KBM-7 (cell line): Measurements from ENCODE around the gene TMEM52B.

Experiments
- DNase-seq: peaks from one replicate; pipeline ENCODE4 v3.0.0-alpha.2; 2015
- in situ Hi-C: fragments of 300-500 bp; cut with MboI; formaldehyde crosslinking; loops from 2 replicates; pipeline ENCODE4 v1.14.3; 2020; ENCODE audit warnings: low sequenced_read_pairs, low pct_unique_long_range_greater_than_20kb, mixed read lengths

TMEM52B gene

GRCh38 chr12:10178821-10179220 lies at the start of gene TMEM52B:
TSS of gene TMEM52B (plus strand) at chr12:10179032. CDS start at chr12:10179575, 543 bp downstream.
- in situ Hi-C loops, result no loop called here
- DNase-seq, result no peak

- DNase-seq, result peak; percentile 26
- in situ Hi-C loops, result loop anchor here (25.0 kb wide), 3 partner anchors 93 to 318 kb away; partner anchors contain the start of genes CLEC2A and CLEC9A
These were observed 48.8 kb upstream of the TMEM52B start, which contains the start of gene CLEC7A for GRCh38 chr12:10130042-10130441. TSS of gene CLEC7A (minus strand) at chr12:10130199. CDS start at chr12:10130082, 117 bp downstream.

- in situ Hi-C loops, result loop anchor here (25.0 kb wide), 3 partner anchors 94 to 319 kb away; partner anchors contain the start of genes CLEC2A and CLEC9A
- DNase-seq, result peak; percentile 51
These were observed 47.6 kb upstream of the TMEM52B start for GRCh38 chr12:10131111-10131690.

DNA sequence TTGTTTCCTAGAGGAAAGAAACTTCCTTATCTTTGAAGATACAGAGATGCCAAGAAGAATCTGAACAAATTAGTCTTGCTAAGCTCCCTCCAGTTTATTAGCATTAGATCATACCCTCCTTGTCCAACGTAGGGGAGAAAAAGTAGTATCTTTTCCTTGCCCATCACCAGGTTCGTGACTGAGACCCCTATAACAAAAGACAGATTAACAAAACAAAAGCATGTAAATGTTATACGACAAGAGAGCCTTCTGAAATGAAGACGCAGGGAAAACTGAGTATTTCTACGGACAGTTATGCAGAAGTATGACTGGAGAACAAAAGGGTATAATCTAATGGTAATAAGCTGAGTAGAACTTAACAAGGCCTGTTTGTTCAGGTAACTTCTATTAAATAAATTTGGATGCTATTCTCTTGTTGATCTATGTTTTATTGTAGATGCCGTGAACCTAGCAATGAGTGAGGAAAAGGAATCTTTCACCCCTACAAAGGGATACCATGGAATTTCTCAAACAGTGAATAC lies 45.9 kb upstream of the TMEM52B start:
- in situ Hi-C loops, result loop anchor here (25.0 kb wide), 3 partner anchors 96 to 321 kb away; partner anchors contain the start of genes CLEC2A and CLEC9A
- no peak for DNase-seq

GRCh38 chr12:10135126-10135525 lies 43.7 kb upstream of the TMEM52B start:
- in situ Hi-C loops, result loop anchor here (25.0 kb wide), 3 partner anchors 98 to 323 kb away; partner anchors contain the start of genes CLEC2A and CLEC9A

DNA sequence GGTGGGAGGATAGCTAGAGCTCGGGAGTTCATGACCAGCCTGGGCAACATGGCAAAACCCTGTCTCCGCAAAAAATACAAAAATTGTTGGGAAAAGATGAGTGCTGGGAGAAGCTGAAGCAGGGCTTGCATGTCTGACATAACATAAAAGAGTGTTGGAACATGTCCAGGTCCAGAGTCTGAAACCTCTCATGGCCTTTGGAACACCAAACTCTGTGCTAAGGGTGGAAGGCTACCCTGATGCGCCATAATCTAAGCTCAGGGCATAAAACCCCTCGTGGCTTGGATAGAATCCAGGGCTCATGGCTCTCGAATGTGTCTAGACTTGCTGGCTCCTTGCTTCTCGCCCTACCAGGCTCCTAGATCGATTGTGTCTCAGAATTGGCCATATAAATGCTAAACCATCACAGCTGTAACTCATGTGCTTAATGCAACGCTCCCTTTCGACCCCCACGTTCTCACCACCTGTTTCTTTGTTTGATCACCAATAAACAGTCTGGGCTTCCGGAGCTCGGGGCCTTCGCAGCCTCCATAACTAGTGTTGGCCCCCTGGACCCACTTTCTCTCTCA lies 42.1 kb upstream of the TMEM52B start:
- in situ Hi-C loops, result loop anchor here (25.0 kb wide), 3 partner anchors 99 to 324 kb away; partner anchors contain the start of genes CLEC2A and CLEC9A
- peak; percentile 21 for DNase-seq

More at GRCh38 chr12:10135126-10135525, 43.7 kb upstream of the TMEM52B start:
- DNase-seq, result no peak

DNA sequence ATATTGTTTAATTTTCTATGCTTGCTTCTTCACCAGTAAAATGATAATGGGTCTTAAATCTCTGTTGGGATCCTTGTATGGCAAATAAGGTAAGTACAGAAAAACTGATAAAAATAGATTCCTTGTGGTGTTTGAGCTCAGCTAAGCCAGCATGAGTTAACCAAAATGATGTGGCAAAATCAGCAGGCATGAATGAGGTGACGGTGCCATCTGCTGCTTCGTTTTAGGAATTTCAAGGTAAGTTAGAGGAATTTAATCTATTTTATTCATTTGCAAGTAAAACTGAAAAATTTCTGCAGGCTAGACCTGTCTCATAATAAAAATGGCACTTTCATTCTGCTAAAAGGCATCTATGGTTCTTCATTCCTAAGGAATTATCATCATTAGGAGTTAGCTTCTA lies 38.8 kb upstream of the TMEM52B start:
- DNase-seq, result peak; percentile 79
- in situ Hi-C loops, result loop anchor here (25.0 kb wide), 3 partner anchors 103 to 328 kb away; partner anchors contain the start of genes CLEC2A and CLEC9A

GRCh38 chr12:10142976-10143589 lies 35.7 kb upstream of the TMEM52B start:
- DNase-seq, result no peak
- in situ Hi-C loops, result loop anchor here (25.0 kb wide), 3 partner anchors 106 to 331 kb away; partner anchors contain the start of genes CLEC2A and CLEC9A

DNA sequence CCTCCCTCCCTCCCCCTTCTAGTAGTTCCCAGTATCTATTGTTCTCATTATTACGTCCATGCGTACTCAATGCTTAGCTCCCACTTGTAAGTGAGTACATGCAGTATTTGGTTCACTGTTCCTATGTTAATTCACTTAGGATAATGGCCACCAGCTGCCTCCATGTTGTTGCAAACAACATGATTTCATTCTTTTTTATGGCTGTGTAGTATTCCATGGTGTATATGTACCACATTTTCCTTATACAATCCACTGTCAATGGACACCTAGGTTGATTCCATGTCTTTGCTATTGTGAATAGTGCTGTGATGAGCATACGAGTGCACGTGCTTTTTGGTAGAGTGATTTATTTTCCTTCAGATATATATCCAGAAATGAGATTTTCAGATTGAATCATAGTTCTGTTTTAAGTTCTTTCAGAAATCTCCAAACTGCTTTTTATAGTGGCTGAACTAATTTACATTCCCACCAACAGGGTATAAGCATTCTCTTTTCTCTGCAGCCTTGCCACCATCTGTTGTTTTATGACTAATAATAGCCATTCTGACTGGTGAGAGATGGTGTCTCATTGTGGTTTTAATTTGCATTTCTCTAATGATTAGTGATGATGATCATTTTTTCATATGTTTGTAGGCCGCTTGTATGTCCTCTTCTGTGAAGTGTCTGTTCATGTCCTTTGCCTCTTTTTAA lies 31.0 kb upstream of the TMEM52B start:
- DNase-seq, result no peak
- in situ Hi-C loops, result loop anchor here (25.0 kb wide), 3 partner anchors 111 to 336 kb away; partner anchors contain the start of genes CLEC2A and CLEC9A

DNA sequence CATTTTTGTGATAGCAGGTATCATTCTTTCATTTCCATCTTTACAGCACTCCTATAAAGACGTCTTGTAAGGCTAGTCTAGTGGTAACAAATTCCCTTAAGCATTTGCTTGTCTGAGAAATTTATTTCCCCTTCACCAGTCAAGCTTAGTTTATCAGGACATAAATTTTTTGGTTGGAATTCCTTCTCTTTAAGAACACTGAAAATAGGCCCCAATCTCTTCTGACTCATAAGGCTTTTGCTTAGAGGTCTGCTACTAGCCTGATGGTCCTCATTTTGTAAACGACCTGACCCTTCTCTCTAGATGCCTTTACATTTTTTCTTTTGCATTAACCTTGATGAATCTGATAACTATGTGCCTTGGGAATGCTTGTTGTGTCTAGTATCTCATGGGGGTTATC lies 27.2 kb upstream of the TMEM52B start:
- in situ Hi-C loops, result no loop called here
- no peak for DNase-seq

GRCh38 chr12:10153271-10154144 lies 25.3 kb upstream of the TMEM52B start:
- DNase-seq, result peak; percentile 68
- in situ Hi-C loops, result no loop called here

DNA sequence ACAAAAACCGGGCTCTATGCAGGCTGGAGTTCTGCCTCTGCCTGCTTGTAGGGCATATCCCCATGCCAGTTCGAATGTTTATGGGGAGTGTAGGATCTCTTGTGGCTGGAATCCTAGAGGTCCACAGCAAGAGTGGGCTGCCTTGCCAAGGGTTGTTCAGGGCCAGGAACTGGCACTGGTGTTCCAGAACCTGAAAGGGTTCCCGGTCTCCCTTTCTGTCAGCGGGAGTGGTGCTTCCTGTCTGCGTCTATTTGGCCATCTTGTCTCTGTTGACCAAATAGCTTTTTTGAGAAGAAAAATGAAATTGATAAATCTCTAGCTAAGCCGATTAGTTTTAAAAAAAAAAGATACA lies 24.7 kb upstream of the TMEM52B start:
- in situ Hi-C loops, result no loop called here
- no peak for DNase-seq

DNA sequence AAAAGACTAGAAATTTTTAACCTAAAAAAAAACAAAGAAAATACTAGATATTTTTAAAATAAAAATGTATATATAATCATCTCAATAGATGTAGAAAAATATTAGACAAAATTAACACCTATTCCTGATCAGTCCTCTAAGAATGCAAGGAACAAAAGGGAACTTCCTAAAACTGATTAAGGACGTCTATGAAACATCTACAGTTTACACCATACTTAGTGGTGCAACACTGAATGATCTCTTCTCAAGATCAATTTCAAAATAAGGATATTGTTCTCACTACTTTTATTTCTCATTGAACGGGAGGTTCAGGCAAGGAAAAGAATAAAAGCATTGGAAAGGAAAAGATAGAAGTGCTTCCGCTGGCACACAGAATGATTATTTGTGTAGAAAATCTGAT lies 22.9 kb upstream of the TMEM52B start:
- in situ Hi-C loops, result no loop called here
- no peak for DNase-seq

DNA sequence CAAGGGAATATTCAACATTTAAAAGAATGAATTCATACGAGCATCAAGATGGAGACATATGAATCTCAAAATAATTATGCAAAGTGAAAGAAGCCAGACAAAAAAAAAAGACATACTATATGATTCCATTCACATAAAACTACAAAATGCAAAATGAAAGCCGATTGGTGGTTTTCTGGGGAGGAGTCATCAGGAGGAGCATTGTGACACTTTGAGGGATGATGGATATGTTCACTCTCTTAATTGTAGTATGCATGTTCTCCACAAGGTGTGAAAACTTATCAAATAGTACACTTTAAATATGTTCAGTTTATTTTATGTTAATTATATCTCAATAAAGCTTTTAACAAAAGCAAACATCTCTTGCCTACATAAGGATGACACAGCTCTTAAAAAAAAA lies 20.4 kb upstream of the TMEM52B start:
- DNase-seq, result no peak
- in situ Hi-C loops, result no loop called here

DNA sequence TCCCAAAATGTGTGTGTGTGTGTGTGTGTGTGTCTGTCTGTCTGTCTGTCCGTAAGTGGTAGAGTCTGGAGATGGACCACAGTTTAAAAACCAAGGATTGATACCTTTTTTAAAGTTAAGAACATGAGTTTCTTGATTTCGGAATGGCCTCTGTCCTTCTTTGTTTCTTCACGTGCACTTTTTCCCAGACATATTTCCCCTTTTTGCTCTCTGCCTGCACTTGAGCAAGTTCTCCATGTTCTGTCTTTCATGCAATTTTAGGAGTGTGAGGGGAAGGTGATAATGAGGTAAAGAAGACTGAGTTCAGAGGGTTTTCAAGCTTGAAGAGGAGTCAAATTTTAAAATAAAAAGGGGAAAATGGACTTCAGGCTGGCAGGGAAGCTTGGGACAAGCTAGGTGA lies 19.6 kb upstream of the TMEM52B start:
- no peak for DNase-seq
- in situ Hi-C loops, result no loop called here

DNA sequence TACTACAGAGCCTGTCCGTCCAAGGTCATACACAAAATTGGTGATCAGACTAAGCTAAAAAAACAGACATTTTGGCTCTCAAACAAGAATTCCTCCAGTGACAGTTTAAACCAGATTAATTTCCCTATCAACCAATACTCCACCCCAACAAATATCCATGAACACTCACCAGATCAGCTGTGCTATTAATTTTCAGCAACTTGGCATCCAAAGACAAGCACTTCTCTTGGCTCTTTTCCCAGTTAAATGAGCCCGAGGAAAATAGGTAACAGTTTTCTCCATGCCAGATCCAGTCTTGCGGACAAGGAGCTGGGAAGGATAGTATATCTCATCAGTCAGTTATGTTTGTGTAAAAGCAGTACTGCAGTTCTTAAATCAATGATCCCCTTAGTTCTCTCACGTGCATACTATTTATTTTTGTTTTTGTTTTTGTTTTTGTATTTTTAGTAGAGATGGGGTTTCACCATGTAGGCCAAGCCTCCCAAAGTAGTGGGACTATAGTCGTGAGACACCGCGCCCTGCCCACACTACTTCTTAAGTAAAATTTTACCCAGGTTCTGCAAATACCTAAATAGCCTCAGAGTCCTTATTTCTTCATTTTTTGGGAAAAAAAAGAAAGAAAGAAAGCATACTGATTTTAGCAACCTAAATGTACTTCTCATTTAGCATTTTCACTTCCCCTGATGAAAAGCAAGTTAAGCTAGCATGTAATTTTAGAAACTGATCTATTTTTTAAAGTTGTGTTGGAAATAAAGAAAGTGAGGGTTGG lies 18.0 kb upstream of the TMEM52B start:
- DNase-seq, result no peak
- in situ Hi-C loops, result no loop called here

- in situ Hi-C loops, result no loop called here
These were observed 15.7 kb upstream of the TMEM52B start for GRCh38 chr12:10163084-10163483.

GRCh38 chr12:10165421-10165820 lies 13.4 kb upstream of the TMEM52B start:
- in situ Hi-C loops, result no loop called here
- DNase-seq, result no peak

More at GRCh38 chr12:10163084-10163483, 15.7 kb upstream of the TMEM52B start:
- DNase-seq, result no peak
